Measurements from ENCODE around the gene CTNNBIP1.

- no peak for TF ChIP-seq POLR2A (IDR thresholded peaks at IDR 0.05; ENCODE audit: low read depth)
- no peak for TF ChIP-seq CTCF (IDR thresholded peaks at IDR 0.05)
- TF ChIP-seq EP300 (IDR thresholded peaks at IDR 0.05): no peak
- TF ChIP-seq POLR2AphosphoS5 (IDR thresholded peaks at IDR 0.05): no peak
Observed at GRCh38 chr1:9906466-9906865, 3.6 kb downstream of the CTNNBIP1 start.

Data from esophagus muscularis mucosa (tissue), 4 donors.